ENCODE data around the gene GNG2. TPM values are rescaled to one million over a fixed set of nuclear protein-coding genes. Genes with fewer than 3 reads are reported as not detected.

The GNG2 gene
- total and polyA plus RNA-seq, 2 experiments from 2014 or later: 9.9 to 14.8 TPM

DNA sequence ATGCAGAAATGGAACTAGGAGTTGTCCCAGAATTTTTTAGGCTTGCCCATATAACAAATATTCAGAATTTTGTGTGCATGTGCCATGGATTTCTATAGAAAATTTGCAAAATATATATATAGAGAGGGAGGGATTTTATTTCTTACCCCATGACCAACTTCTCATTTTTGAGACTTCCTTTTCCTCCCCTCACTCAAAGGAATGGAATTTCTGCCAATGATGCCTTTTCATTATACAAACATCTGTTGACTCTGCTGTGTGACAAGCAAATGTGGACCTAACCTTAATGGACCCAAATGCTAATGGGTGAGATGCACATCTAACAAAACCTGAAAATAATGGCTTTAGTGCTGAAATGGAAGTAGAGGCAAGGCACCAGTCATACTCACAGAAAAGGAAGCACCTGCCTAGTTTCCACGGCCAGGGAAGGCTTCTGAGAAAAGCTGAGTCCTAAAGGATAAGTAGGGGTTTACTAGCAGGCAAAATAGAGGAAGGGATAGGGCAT, 3.6 kb upstream of the GNG2 start:
- H3K36me3 ChIP-seq (ENCODE audit: insufficient read depth): no peaks in the 10 kb centered on the region
- peaks cover 12% of the 10 kb centered on the region for H3K27me3 ChIP-seq (ENCODE audit: insufficient read depth)
- no peaks in the 10 kb centered on the region for H3K9me2 ChIP-seq (ENCODE audit: insufficient read depth)
- H4K20me1 ChIP-seq (replicated peaks; ENCODE audit: insufficient read depth): no peaks in the 10 kb centered on the region
- Mint-ChIP-seq H3K4me3 (no peak overlapping the region), H3K9me3 (peaks cover 3% of the 10 kb centered on the region; the same call in 2 of the 3 replicates), H3K4me1 (peaks cover 25% of the 10 kb centered on the region), H3K27ac (no peak overlapping the region), H3K36me3 (ENCODE audit: low read depth) (no peaks in the 10 kb centered on the region; the same call in 2 of the 3 replicates), H3K27me3 (ENCODE audit: insufficient read depth, low read depth, poor library complexity) (peaks cover 26% of the 10 kb centered on the region)
- H3K27ac ChIP-seq (ENCODE audit: low read depth): no peak overlapping the region
- no peaks in the 10 kb centered on the region for H3K79me2 ChIP-seq (replicated peaks; ENCODE audit: insufficient read depth)
- no peak overlapping the region for H3K4me2 ChIP-seq
- no peak overlapping the region for H2AFZ ChIP-seq
- no peaks in the 10 kb centered on the region for H3F3A ChIP-seq (replicated peaks; ENCODE audit: low read depth)
- H3K4me1 ChIP-seq (ENCODE audit: insufficient read depth): peaks cover 13% of the 10 kb centered on the region
- H3K4me3 ChIP-seq: no peak overlapping the region
- DNase-seq (ENCODE audit: low spot score) (no peak), ATAC-seq (no peak)
- TF ChIP-seq STAT1 (IDR thresholded peaks at IDR 0.05; ENCODE audit: unreplicated experiment): no peak
- TF ChIP-seq EZH2phosphoT487 (IDR thresholded peaks at IDR 0.05; ENCODE audit: unreplicated experiment): no peak
- no peak for TF ChIP-seq NANOG (IDR thresholded peaks at IDR 0.05; ENCODE audit: borderline replicate concordance)
- TF ChIP-seq, protein P1, sequence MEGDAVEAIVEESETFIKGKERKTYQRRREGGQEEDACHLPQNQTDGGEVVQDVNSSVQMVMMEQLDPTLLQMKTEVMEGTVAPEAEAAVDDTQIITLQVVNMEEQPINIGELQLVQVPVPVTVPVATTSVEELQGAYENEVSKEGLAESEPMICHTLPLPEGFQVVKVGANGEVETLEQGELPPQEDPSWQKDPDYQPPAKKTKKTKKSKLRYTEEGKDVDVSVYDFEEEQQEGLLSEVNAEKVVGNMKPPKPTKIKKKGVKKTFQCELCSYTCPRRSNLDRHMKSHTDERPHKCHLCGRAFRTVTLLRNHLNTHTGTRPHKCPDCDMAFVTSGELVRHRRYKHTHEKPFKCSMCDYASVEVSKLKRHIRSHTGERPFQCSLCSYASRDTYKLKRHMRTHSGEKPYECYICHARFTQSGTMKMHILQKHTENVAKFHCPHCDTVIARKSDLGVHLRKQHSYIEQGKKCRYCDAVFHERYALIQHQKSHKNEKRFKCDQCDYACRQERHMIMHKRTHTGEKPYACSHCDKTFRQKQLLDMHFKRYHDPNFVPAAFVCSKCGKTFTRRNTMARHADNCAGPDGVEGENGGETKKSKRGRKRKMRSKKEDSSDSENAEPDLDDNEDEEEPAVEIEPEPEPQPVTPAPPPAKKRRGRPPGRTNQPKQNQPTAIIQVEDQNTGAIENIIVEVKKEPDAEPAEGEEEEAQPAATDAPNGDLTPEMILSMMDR (conservative IDR thresholded peaks at IDR 0.05; ENCODE audit: low read depth in 2 of 2): no peak
- no peak for TF ChIP-seq ZNF462 (CRISPR knock-in tag; IDR thresholded peaks at IDR 0.05)
- TF ChIP-seq POLR2AphosphoS5 (IDR thresholded peaks at IDR 0.05; ENCODE audit: low read depth): no peak
- no peak for TF ChIP-seq JUNB (IDR thresholded peaks at IDR 0.05; ENCODE audit: unreplicated experiment)
- TF ChIP-seq EZH2 (IDR thresholded peaks at IDR 0.05; ENCODE audit: low read depth, unreplicated experiment): no peak
- no peak for TF ChIP-seq CREB1 (CRISPR knock-in tag; IDR thresholded peaks at IDR 0.05; ENCODE audit: low read depth)
- TF ChIP-seq ZNF114 (CRISPR knock-in tag; IDR thresholded peaks at IDR 0.05): no peak
- TF ChIP-seq REST (IDR thresholded peaks at IDR 0.05; ENCODE audit: unreplicated experiment): no peak
- TF ChIP-seq ZNF331 (CRISPR knock-in tag; IDR thresholded peaks at IDR 0.05; ENCODE audit: low read depth): no peak
- TF ChIP-seq ETS1 (IDR thresholded peaks at IDR 0.05): no peak
